NCI-H2107 treated with DMSO at 0.1 percent for 48 hours (cell line): ENCODE data around the gene ATP5F1A.
"Not testable (repeated sequence)": the region's sequence is repeated elsewhere in the genome, so short reads cannot be mapped to it uniquely, and the experiment has no call there.

Experiments
- DNase-seq: peaks from one replicate; lab custom pipeline; 2025; ENCODE audit not compliant: unreplicated experiment; lab: John Stamatoyannopoulos, UW

Gene ATP5F1A

DNA sequence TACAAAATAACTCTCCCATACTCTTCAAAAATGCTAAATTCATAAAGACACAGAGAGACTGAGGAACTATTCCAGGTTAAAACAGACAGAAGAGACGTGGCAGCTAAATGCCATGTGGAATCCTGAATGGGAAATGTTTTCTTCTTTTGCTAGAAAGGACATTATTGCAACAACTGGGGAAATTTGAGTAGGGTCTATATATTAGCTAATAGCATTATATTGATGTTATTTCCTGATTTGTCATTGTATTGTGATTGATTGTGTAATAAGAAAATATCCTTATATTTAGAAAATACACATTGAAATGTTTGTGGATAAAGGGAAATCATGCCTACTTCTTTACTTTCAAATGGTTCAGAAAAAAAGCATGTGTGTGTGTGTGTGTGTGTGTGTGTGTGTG, 49.5 kb downstream of the ATP5F1A start:
- DNase-seq = no peak

GRCh38 chr18:46047369-46047768, 50.7 kb downstream of the ATP5F1A start:
- DNase-seq = not testable (repeated sequence)

DNA sequence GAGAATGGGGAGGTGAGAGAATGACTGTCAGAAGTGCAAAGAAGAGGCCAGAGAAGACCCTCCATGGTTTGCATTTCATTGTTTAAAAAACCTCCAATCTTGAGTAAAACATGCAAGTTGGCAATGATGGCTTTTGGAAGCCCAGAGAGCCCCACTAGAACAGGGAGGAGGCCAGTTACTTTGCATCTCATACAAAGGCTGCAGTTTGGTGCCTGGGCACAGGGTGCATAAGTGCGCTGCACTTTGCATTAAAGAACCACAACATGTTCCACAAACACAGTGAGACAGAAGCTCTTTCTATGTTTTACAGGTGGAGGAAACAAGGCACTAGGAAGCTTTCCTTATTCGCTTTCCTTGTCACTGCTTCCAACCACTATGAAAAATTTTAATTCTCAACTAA, 51.4 kb downstream of the ATP5F1A start:
- no peak for DNase-seq

- DNase-seq = no peak
These were observed 52.0 kb downstream of the ATP5F1A start for GRCh38 chr18:46046126-46046525.

GRCh38 chr18:46042571-46043123, 55.4 kb downstream of the ATP5F1A start:
- peak; percentile 27 for DNase-seq

DNA sequence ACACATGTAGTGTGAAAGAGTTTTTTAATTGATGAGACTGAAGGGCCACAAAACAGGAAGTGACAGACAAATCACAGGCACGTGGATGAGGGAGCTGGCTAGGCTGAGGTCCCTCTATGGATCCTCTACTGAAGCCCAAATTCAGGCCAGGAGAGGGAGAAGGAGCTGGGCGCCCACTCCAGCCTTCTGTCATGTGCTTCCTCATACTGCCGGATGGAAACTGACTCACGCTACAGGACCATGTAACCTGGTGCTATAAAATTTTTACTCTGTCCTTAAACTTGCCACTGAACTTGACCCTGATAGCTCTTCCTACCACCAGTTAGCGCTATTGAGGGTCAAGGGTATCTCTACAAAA, 57.4 kb downstream of the ATP5F1A start:
- no peak for DNase-seq

- DNase-seq = no peak
These were observed 57.9 kb downstream of the ATP5F1A start for GRCh38 chr18:46040033-46040746.

DNA sequence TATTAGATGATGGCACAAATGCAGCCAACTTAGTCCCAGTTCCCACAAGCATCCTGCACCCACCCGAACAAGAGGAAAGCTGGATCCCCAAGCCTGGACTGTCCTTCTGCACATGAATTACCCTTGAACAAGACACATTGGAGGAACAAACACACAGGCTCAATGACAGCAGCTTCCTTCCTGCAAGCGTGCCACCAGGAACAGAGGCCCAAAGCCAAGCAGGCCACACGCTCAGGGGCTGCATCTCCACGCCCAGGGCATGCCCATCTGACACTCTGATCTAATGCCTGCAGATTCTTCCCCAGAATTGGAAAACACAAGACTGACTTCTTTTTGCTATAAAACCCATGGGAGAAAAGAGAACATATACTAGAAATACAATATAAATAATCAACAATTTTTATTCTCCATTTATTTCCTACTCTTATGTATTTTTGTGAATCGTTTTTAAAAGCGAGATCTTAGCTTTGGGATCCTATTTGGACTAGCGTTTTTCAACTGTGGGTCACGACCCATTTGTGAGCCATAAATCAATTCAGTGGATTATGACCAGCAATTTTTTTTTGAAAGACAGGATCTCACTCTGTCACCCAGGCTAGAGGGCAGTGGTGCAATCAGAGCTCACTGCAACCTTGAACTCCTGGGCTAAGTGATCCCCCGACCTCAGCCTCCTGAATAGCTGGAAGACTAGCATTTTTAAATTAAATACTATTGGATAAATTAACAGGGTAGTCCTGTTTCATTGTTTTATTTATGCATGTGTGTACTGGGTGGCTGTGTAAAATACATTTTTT, 60.4 kb downstream of the ATP5F1A start:
- no peak for DNase-seq

DNA sequence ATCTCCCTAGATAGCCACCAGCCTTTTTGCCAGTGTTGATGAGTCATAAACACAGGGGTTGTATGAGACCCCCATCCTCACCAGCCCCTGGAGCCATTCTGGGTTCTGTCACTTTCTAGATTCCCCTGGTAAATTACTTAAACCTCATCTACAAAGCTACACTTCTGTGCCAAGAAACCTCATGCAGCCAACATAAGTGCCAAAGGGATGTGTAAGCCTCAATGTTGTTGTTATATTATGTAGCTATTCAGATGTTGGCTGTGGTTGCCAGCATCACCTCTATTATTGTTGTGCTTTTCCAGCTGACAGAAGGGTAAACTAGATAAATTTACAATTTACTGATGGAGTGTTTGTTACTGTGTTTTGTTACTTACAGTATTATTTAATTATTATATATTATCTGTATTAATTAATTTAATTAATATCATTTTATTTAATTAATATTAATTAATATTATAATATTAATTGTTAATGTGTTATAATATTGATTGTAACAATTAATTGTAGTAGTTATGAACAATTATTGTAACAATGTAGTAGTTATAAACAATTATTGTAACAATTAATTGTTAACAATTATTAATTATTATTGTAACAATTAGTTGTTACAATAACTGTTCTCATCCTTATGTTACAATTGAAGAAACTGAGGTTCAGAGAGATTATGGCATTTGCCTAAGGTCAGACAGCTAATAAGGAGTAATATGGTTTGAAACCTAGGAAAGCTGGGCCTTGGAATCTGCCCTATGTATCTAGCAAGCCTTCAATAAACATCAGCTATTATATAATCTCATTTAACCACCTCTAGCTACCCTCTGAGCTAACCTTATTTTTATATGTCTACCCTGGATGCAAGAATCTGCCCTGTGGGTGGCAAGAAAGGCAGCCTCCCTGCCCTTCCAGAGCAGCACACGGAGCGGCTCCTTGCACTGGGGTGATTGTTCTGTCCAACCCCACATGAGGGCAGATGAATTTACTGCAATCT, 62.1 kb downstream of the ATP5F1A start:
- DNase-seq = no peak

DNA sequence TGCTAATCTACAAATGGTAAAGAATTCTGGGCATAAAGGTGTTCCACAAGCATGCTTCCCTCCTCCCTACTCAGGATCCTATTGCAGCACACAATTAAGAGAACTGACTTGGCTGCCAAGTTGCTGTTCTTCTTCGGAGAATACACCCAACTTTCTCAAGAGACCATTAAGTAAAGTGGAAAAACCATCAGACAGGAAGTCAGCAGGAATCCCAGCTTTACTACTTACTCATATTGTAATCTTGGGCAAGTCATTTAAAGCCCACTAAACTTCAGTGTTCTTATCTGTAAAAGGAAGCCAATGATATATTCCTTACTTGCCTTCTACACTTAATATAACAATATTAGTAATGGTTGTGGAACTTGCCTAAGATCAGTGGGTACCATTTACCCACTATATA, 63.9 kb downstream of the ATP5F1A start:
- no peak for DNase-seq

DNA sequence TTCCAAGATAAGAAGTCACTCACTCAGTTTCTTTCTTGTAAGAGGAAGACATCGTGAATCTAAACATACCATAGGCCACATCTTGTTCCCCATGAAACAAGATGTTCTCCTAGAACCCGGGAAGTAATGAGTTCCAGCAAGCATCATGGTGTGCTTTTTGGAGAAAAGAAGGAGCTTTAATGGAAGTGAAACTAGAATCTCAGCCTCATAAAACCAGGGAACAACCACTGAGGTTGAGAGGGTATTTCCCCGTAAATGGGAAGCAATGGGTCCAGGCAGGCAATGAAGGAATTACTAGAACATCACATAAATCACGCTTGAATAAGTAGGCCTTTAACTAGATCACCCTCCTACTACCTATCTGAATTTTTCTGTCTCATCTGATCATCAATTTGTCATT, 66.4 kb downstream of the ATP5F1A start:
- no peak for DNase-seq
